ENCODE results near the gene MYH7. TPM values are rescaled to one million over a fixed set of nuclear protein-coding genes. Genes with fewer than 3 reads are reported as not detected.
A peak's percentile ranks its signal among the peaks of the same experiment; 100 is the strongest.

Gene MYH7
- total RNA-seq, 6 experiments from 2014 or later, result 0.30 to 5.6 (median 0.60) TPM

GRCh38 chr14:23376482-23377197, 58.8 kb downstream of the MYH7 start, which contains the start of gene CMTM5:
Gene CMTM5, plus strand, starts transcription at chr14:23377046. Its CDS starts 206 bp downstream, at chr14:23377252.
- Histone ChIP-seq H3K4me1 (no peaks in the 10 kb centered on the region), H3K27ac (no peak within 1 kb of the TSS), H3K4me3 (no peak within 1 kb of the TSS), H3K9me3 (no peaks in the 10 kb centered on the region), H3K27me3 (no peaks in the 10 kb centered on the region), H3K36me3 (no peaks in the 10 kb centered on the region)
- TF ChIP-seq CTCF (IDR thresholded peaks at IDR 0.05) (no peak), POLR2A (IDR thresholded peaks at IDR 0.05) (no peak)
- ATAC-seq, result no peak
- WGBS (ENCODE audit: insufficient coverage, low coverage, low lambda C conversion rate, missing lambda C conversion rate), result 52% methylated on average over 8 of the region's 13 CpGs
- intact Hi-C loops (cut with DNase I), result loop anchor here (5.0 to 10.0 kb wide), 4 partner anchors 44 to 112 kb away; no protein-coding TSS in a partner anchor
- DNase-seq, result peak in 1 of 3 donors; percentile 35

GRCh38 chr14:23375527-23376251, 59.8 kb downstream of the MYH7 start:
- 87% methylated on average over 12 of the region's 21 CpGs for WGBS (ENCODE audit: insufficient coverage, low coverage, low lambda C conversion rate, missing lambda C conversion rate)

GRCh38 chr14:23373041-23373440, 62.4 kb downstream of the MYH7 start:
- DNase-seq (no peak), ATAC-seq (no peak)
- Histone ChIP-seq H3K4me1 (no peaks in the 10 kb centered on the region), H3K27ac (no peak overlapping the region), H3K9me3 (no peaks in the 10 kb centered on the region), H3K27me3 (no peaks in the 10 kb centered on the region), H3K4me3 (no peak overlapping the region), H3K36me3 (no peaks in the 10 kb centered on the region)
- TF ChIP-seq CTCF (IDR thresholded peaks at IDR 0.05), result no peak
- TF ChIP-seq POLR2A (IDR thresholded peaks at IDR 0.05), result no peak
- intact Hi-C loops (cut with DNase I), result loop anchor here in 1 of 2 donors (10.0 kb wide), 1 partner anchor 108 kb away; no protein-coding TSS in a partner anchor
- 43% methylated on average over 1 of the region's 3 CpGs for WGBS (ENCODE audit: insufficient coverage, low coverage, low lambda C conversion rate, missing lambda C conversion rate)

More at GRCh38 chr14:23375527-23376251, 59.8 kb downstream of the MYH7 start:
- intact Hi-C loops (cut with DNase I), result loop anchor here (5.0 to 10.0 kb wide), 4 partner anchors 43 to 111 kb away; no protein-coding TSS in a partner anchor
- peak in 1 of 3 donors; percentile 39 for DNase-seq
- H3K27me3 ChIP-seq, result no peaks in the 10 kb centered on the region
- no peak overlapping the region for H3K4me3 ChIP-seq
- no peak for ATAC-seq
- H3K4me1 ChIP-seq, result no peaks in the 10 kb centered on the region
- TF ChIP-seq POLR2A (IDR thresholded peaks at IDR 0.05) (no peak), CTCF (IDR thresholded peaks at IDR 0.05) (no peak)
- no peaks in the 10 kb centered on the region for H3K9me3 ChIP-seq
- H3K27ac ChIP-seq, result no peak overlapping the region
- H3K36me3 ChIP-seq, result no peaks in the 10 kb centered on the region

- TF ChIP-seq CTCF (IDR thresholded peaks at IDR 0.05) (no peak), POLR2A (IDR thresholded peaks at IDR 0.05) (no peak)
Measured at GRCh38 chr14:23372509-23372908, 63.0 kb downstream of the MYH7 start, which contains the start of gene IL25. Gene IL25, plus strand, starts transcription at chr14:23372809.

More at GRCh38 chr14:23372509-23372908, 63.0 kb downstream of the MYH7 start, which contains the start of gene IL25:
- Histone ChIP-seq H3K9me3 (no peaks in the 10 kb centered on the region), H3K27me3 (no peaks in the 10 kb centered on the region), H3K36me3 (no peaks in the 10 kb centered on the region), H3K27ac (no peak within 1 kb of the TSS), H3K4me1 (no peaks in the 10 kb centered on the region), H3K4me3 (no peak within 1 kb of the TSS)
- intact Hi-C loops (cut with DNase I), result loop anchor here in 1 of 2 donors (10.0 kb wide), 1 partner anchor 108 kb away; no protein-coding TSS in a partner anchor
- WGBS (ENCODE audit: insufficient coverage, low coverage, low lambda C conversion rate, missing lambda C conversion rate), result 38% methylated on average over 2 of the region's 2 CpGs
- ATAC-seq (no peak), DNase-seq (no peak)
